ENCODE results near the gene SV2C.
"Not testable (repeated sequence)": the region's sequence is repeated elsewhere in the genome, so short reads cannot be mapped to it uniquely, and the experiment has no call there.

The SV2C gene

GRCh38 chr5:76222318-76222717, 139.1 kb downstream of the SV2C start:
- Mint-ChIP-seq H3K27me3 (no peaks in the 10 kb centered on the region), H3K36me3 (peaks cover 3% of the 10 kb centered on the region), H3K4me3 (no peak overlapping the region), H3K9me3 (ENCODE audit: low read depth) (peaks cover 4% of the 10 kb centered on the region), H3K4me1 (ENCODE audit: low read depth) (no peaks in the 10 kb centered on the region), H3K27ac (no peak overlapping the region)

GRCh38 chr5:76223696-76224095, 140.5 kb downstream of the SV2C start:
- no peak overlapping the region for H3K4me3 Mint-ChIP-seq
- no peaks in the 10 kb centered on the region for H3K9me3 Mint-ChIP-seq (ENCODE audit: low read depth)
- H3K27ac Mint-ChIP-seq: no peak overlapping the region
- H3K4me1 Mint-ChIP-seq (ENCODE audit: low read depth): no peaks in the 10 kb centered on the region
- no peaks in the 10 kb centered on the region for H3K36me3 Mint-ChIP-seq
- no peaks in the 10 kb centered on the region for H3K27me3 Mint-ChIP-seq

GRCh38 chr5:76224898-76225297, 141.7 kb downstream of the SV2C start:
- Mint-ChIP-seq H3K27me3 (no peaks in the 10 kb centered on the region), H3K27ac (no peak overlapping the region), H3K4me3 (no peak overlapping the region), H3K36me3 (no peaks in the 10 kb centered on the region), H3K4me1 (ENCODE audit: low read depth) (no peaks in the 10 kb centered on the region), H3K9me3 (ENCODE audit: low read depth) (no peaks in the 10 kb centered on the region)

- Mint-ChIP-seq H3K27me3 (no peaks in the 10 kb centered on the region), H3K9me3 (ENCODE audit: low read depth) (no peaks in the 10 kb centered on the region), H3K36me3 (no peaks in the 10 kb centered on the region), H3K27ac (no peak overlapping the region), H3K4me1 (ENCODE audit: low read depth) (no peaks in the 10 kb centered on the region), H3K4me3 (no peak overlapping the region)
Observed at GRCh38 chr5:76225336-76225735, 142.2 kb downstream of the SV2C start.

GRCh38 chr5:76229900-76230299, 146.7 kb downstream of the SV2C start:
- no peak overlapping the region for H3K4me3 Mint-ChIP-seq

GRCh38 chr5:76230711-76231285, 147.6 kb downstream of the SV2C start:
- Mint-ChIP-seq H3K27me3 (no peaks in the 10 kb centered on the region), H3K27ac (no peak overlapping the region), H3K4me3 (no peak overlapping the region), H3K4me1 (ENCODE audit: low read depth) (no peaks in the 10 kb centered on the region), H3K36me3 (no peaks in the 10 kb centered on the region), H3K9me3 (ENCODE audit: low read depth) (no peaks in the 10 kb centered on the region)

More at GRCh38 chr5:76229900-76230299, 146.7 kb downstream of the SV2C start:
- Mint-ChIP-seq H3K27me3 (no peaks in the 10 kb centered on the region), H3K4me1 (ENCODE audit: low read depth) (no peaks in the 10 kb centered on the region), H3K27ac (no peak overlapping the region), H3K36me3 (no peaks in the 10 kb centered on the region), H3K9me3 (ENCODE audit: low read depth) (no peaks in the 10 kb centered on the region)

GRCh38 chr5:76234665-76235064, 151.5 kb downstream of the SV2C start:
- no peak overlapping the region for H3K4me3 Mint-ChIP-seq

GRCh38 chr5:76236684-76237083, 153.5 kb downstream of the SV2C start:
- H3K9me3 Mint-ChIP-seq (ENCODE audit: low read depth): peaks cover 13% of the 10 kb centered on the region
- no peak overlapping the region for H3K4me3 Mint-ChIP-seq
- peaks cover 4% of the 10 kb centered on the region for H3K27me3 Mint-ChIP-seq
- no peak overlapping the region for H3K27ac Mint-ChIP-seq
- no peaks in the 10 kb centered on the region for H3K4me1 Mint-ChIP-seq (ENCODE audit: low read depth)
- H3K36me3 Mint-ChIP-seq: peaks cover 2% of the 10 kb centered on the region

More at GRCh38 chr5:76234665-76235064, 151.5 kb downstream of the SV2C start:
- Mint-ChIP-seq H3K27ac (no peak overlapping the region), H3K36me3 (peaks cover 2% of the 10 kb centered on the region), H3K9me3 (ENCODE audit: low read depth) (peaks cover 13% of the 10 kb centered on the region), H3K4me1 (ENCODE audit: low read depth) (no peaks in the 10 kb centered on the region), H3K27me3 (peaks cover 2% of the 10 kb centered on the region)

GRCh38 chr5:76240336-76240735, 157.2 kb downstream of the SV2C start:
- peaks cover 13% of the 10 kb centered on the region for H3K9me3 Mint-ChIP-seq (ENCODE audit: low read depth)
- H3K4me1 Mint-ChIP-seq (ENCODE audit: low read depth): peaks cover 3% of the 10 kb centered on the region
- no peak overlapping the region for H3K27ac Mint-ChIP-seq
- no peak overlapping the region for H3K4me3 Mint-ChIP-seq
- H3K27me3 Mint-ChIP-seq: peaks cover 4% of the 10 kb centered on the region
- peaks cover 2% of the 10 kb centered on the region for H3K36me3 Mint-ChIP-seq

- not testable (repeated sequence) for H3K4me3 Mint-ChIP-seq; H3K4me1 Mint-ChIP-seq (ENCODE audit: low read depth)
Observed at GRCh38 chr5:76242155-76242554, 159.0 kb downstream of the SV2C start.

GRCh38 chr5:76245590-76245989, 162.4 kb downstream of the SV2C start:
- Mint-ChIP-seq H3K27me3 (no peaks in the 10 kb centered on the region), H3K4me3 (no peak overlapping the region), H3K27ac (no peak overlapping the region), H3K4me1 (ENCODE audit: low read depth) (peaks cover 3% of the 10 kb centered on the region), H3K9me3 (ENCODE audit: low read depth) (no peaks in the 10 kb centered on the region), H3K36me3 (no peaks in the 10 kb centered on the region)

More at GRCh38 chr5:76242155-76242554, 159.0 kb downstream of the SV2C start:
- H3K36me3 Mint-ChIP-seq, H3K27me3 Mint-ChIP-seq, H3K27ac Mint-ChIP-seq: not testable (repeated sequence)
- peaks cover 12% of the 10 kb centered on the region for H3K9me3 Mint-ChIP-seq (ENCODE audit: low read depth)

GRCh38 chr5:76249621-76250020, 166.4 kb downstream of the SV2C start:
- Mint-ChIP-seq H3K9me3 (ENCODE audit: low read depth) (no peaks in the 10 kb centered on the region), H3K4me1 (ENCODE audit: low read depth) (no peaks in the 10 kb centered on the region), H3K27ac (no peak overlapping the region), H3K4me3 (no peak overlapping the region), H3K27me3 (no peaks in the 10 kb centered on the region), H3K36me3 (no peaks in the 10 kb centered on the region)

- H3K36me3 Mint-ChIP-seq: no peaks in the 10 kb centered on the region
- H3K9me3 Mint-ChIP-seq (ENCODE audit: low read depth): no peaks in the 10 kb centered on the region
- H3K27ac Mint-ChIP-seq: no peak overlapping the region
- H3K27me3 Mint-ChIP-seq: peaks cover 2% of the 10 kb centered on the region
- H3K4me1 Mint-ChIP-seq (ENCODE audit: low read depth): no peaks in the 10 kb centered on the region
- H3K4me3 Mint-ChIP-seq: no peak overlapping the region
Observed at GRCh38 chr5:76250463-76250862, 167.3 kb downstream of the SV2C start.

GRCh38 chr5:76251656-76252055, 168.5 kb downstream of the SV2C start:
- no peak overlapping the region for H3K27ac Mint-ChIP-seq
- H3K36me3 Mint-ChIP-seq: no peaks in the 10 kb centered on the region
- H3K4me1 Mint-ChIP-seq (ENCODE audit: low read depth): peaks cover 3% of the 10 kb centered on the region
- peaks cover 2% of the 10 kb centered on the region for H3K27me3 Mint-ChIP-seq
- H3K4me3 Mint-ChIP-seq: no peak overlapping the region
- H3K9me3 Mint-ChIP-seq (ENCODE audit: low read depth): no peaks in the 10 kb centered on the region

GRCh38 chr5:76252437-76252836, 169.3 kb downstream of the SV2C start:
- Mint-ChIP-seq H3K9me3 (ENCODE audit: low read depth) (no peaks in the 10 kb centered on the region), H3K4me3 (no peak overlapping the region), H3K36me3 (no peaks in the 10 kb centered on the region), H3K27ac (no peak overlapping the region), H3K27me3 (peaks cover 2% of the 10 kb centered on the region), H3K4me1 (ENCODE audit: low read depth) (peaks cover 3% of the 10 kb centered on the region)

GRCh38 chr5:76256116-76256889, 173.1 kb downstream of the SV2C start:
- Mint-ChIP-seq H3K9me3 (ENCODE audit: low read depth) (no peaks in the 10 kb centered on the region), H3K4me1 (ENCODE audit: low read depth) (peaks cover 3% of the 10 kb centered on the region), H3K27me3 (peaks cover 2% of the 10 kb centered on the region), H3K36me3 (no peaks in the 10 kb centered on the region), H3K4me3 (no peak overlapping the region), H3K27ac (no peak overlapping the region)

Data from activated naive CD8-positive, alpha-beta T cell (primary cell).